Measurements from ENCODE around the gene CCSAP. TPM values are rescaled to one million over a fixed set of nuclear protein-coding genes. Genes with fewer than 3 reads are reported as not detected.

Gene CCSAP
- total and polyA plus RNA-seq, 2 donors (not counting 1 experiment from before 2014, with no cell fraction given) = 4.4 to 6.9 TPM

DNA sequence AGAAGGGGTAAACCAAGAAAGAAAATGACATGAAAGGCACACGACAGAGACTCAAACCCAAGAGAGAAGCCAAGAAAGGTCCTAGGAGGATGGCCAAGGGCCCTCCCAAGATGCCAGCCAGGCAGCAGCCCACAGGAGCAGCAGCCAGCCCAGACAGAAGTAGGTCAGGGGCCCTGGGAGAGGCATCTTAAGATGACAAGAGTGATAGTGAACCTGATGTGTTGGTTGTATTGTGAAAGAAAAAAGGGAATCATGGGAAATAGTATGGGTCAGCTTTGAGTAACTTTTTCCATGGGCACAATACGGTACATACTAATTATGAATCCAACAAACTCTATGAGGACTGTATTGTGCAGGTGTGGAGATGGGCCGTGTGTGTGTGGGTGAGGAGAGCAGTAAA lies 3.3 kb downstream of the CCSAP start:
- peaks cover 6% of the 10 kb centered on the region for H3K4me1 ChIP-seq (ENCODE audit: control insufficient read depth, extremely low read depth, insufficient read depth, low read length)
- H3K27me3 ChIP-seq (ENCODE audit: control insufficient read depth, insufficient read depth, low read length) = no peaks in the 10 kb centered on the region
- H4K20me1 ChIP-seq (ENCODE audit: control insufficient read depth, extremely low read depth, insufficient read depth, low read length) = no peaks in the 10 kb centered on the region
- peaks cover 16% of the 10 kb centered on the region for H3K79me2 ChIP-seq (ENCODE audit: control insufficient read depth, insufficient read depth, low read length)
- H3K27ac ChIP-seq (ENCODE audit: insufficient read depth, low read length) = no peak overlapping the region
- H3K4me2 ChIP-seq (ENCODE audit: extremely low read depth, insufficient read depth, low read length) = no peak overlapping the region
- no peak overlapping the region for H2AFZ ChIP-seq (ENCODE audit: low read length)
- H3K4me3 ChIP-seq (replicated peaks in 1 of 4; ENCODE audit: control extremely low read depth in 1 of 4, insufficient read depth in 1 of 4, low read depth in 3 of 4, low read length in 4 of 4) = no peak overlapping the region
- H3K36me3 ChIP-seq (ENCODE audit: control insufficient read depth, insufficient read depth, low read length) = no peaks in the 10 kb centered on the region
- no peak for TF ChIP-seq EZH2 (IDR thresholded peaks at IDR 0.05; ENCODE audit: low read length, missing control alignments)
- TF ChIP-seq, protein P1, sequence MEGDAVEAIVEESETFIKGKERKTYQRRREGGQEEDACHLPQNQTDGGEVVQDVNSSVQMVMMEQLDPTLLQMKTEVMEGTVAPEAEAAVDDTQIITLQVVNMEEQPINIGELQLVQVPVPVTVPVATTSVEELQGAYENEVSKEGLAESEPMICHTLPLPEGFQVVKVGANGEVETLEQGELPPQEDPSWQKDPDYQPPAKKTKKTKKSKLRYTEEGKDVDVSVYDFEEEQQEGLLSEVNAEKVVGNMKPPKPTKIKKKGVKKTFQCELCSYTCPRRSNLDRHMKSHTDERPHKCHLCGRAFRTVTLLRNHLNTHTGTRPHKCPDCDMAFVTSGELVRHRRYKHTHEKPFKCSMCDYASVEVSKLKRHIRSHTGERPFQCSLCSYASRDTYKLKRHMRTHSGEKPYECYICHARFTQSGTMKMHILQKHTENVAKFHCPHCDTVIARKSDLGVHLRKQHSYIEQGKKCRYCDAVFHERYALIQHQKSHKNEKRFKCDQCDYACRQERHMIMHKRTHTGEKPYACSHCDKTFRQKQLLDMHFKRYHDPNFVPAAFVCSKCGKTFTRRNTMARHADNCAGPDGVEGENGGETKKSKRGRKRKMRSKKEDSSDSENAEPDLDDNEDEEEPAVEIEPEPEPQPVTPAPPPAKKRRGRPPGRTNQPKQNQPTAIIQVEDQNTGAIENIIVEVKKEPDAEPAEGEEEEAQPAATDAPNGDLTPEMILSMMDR (conservative IDR thresholded peaks at IDR 0.05 in 1 of 2, IDR thresholded peaks at IDR 0.05 in 1 of 2; ENCODE audit: low read depth in 1 of 2, low read length in 2 of 2) = no peak
- DNase-seq (ENCODE audit: low read depth in 2 of 2) = no peak
- no peak overlapping the region for H3K9ac ChIP-seq (ENCODE audit: insufficient read depth, low read length)
- no peaks in the 10 kb centered on the region for H3K9me3 ChIP-seq (ENCODE audit: control insufficient read depth, insufficient read depth, low read depth, low read length)

DNA sequence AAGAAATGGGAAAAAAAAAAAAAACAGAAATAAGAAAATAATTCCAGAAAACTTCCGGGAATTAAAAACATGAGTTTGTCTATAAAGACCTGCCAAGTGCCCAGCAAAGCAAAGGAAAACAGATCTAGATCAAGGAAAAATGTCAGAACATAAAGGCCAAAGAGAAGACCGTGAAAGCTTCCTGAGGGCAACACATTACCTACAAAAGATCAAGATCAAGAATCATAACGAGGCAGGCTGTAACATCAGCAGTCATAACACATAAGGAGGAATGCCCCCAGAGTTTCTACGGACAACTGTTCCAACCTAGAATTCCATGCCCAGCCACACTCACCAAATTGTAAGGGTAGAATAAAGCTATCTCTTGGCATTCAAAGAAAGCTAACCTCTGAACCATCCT lies 3.8 kb downstream of the CCSAP start:
- H3K36me3 ChIP-seq (ENCODE audit: control insufficient read depth, insufficient read depth, low read length) = no peaks in the 10 kb centered on the region
- no peak overlapping the region for H3K4me3 ChIP-seq (replicated peaks in 1 of 4; ENCODE audit: control extremely low read depth in 1 of 4, insufficient read depth in 1 of 4, low read depth in 3 of 4, low read length in 4 of 4)
- H3K9me3 ChIP-seq (ENCODE audit: control insufficient read depth, insufficient read depth, low read depth, low read length) = no peaks in the 10 kb centered on the region
- no peak overlapping the region for H2AFZ ChIP-seq (ENCODE audit: low read length)
- DNase-seq (ENCODE audit: low read depth in 2 of 2) = no peak
- H3K27ac ChIP-seq (ENCODE audit: insufficient read depth, low read length) = no peak overlapping the region
- peaks cover 6% of the 10 kb centered on the region for H3K4me1 ChIP-seq (ENCODE audit: control insufficient read depth, extremely low read depth, insufficient read depth, low read length)
- no peaks in the 10 kb centered on the region for H4K20me1 ChIP-seq (ENCODE audit: control insufficient read depth, extremely low read depth, insufficient read depth, low read length)
- H3K4me2 ChIP-seq (ENCODE audit: extremely low read depth, insufficient read depth, low read length) = no peak overlapping the region
- TF ChIP-seq, protein P1 (conservative IDR thresholded peaks at IDR 0.05 in 1 of 2, IDR thresholded peaks at IDR 0.05 in 1 of 2; ENCODE audit: low read depth in 1 of 2, low read length in 2 of 2) = no peak
- TF ChIP-seq EZH2 (IDR thresholded peaks at IDR 0.05; ENCODE audit: low read length, missing control alignments) = no peak
- no peaks in the 10 kb centered on the region for H3K27me3 ChIP-seq (ENCODE audit: control insufficient read depth, insufficient read depth, low read length)
- peaks cover 16% of the 10 kb centered on the region for H3K79me2 ChIP-seq (ENCODE audit: control insufficient read depth, insufficient read depth, low read length)
- H3K9ac ChIP-seq (ENCODE audit: insufficient read depth, low read length) = no peak overlapping the region

DNA sequence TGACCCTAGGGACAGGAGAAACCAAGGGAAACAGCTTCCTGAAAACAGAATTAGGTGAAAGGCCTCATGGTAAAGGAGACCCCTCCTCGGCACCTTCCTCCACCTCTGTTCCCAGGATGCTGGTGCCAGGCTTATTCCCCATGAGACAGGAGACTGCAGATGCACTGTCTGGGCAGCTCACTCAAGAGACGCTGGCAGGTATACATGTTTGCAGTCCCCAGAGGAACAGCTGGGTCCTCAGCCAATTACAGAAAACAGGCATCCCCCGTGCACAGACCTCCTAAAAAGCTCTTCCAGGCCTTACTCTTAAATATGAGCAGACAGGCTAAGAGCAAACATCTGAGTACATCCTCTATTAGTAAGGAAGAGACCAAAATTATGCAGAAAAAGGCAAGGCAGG lies 6.5 kb downstream of the CCSAP start:
- no peak for DNase-seq (ENCODE audit: low read depth in 2 of 2)
- peaks cover 13% of the 10 kb centered on the region for H3K79me2 ChIP-seq (ENCODE audit: control insufficient read depth, insufficient read depth, low read length)
- H3K27ac ChIP-seq (ENCODE audit: insufficient read depth, low read length) = no peak overlapping the region
- no peaks in the 10 kb centered on the region for H3K9me3 ChIP-seq (ENCODE audit: control insufficient read depth, insufficient read depth, low read depth, low read length)
- no peak overlapping the region for H2AFZ ChIP-seq (ENCODE audit: low read length)
- no peak overlapping the region for H3K4me3 ChIP-seq (replicated peaks in 1 of 4; ENCODE audit: control extremely low read depth in 1 of 4, insufficient read depth in 1 of 4, low read depth in 3 of 4, low read length in 4 of 4)
- TF ChIP-seq, protein P1 (conservative IDR thresholded peaks at IDR 0.05 in 1 of 2, IDR thresholded peaks at IDR 0.05 in 1 of 2; ENCODE audit: low read depth in 1 of 2, low read length in 2 of 2) = no peak
- no peak for TF ChIP-seq EZH2 (IDR thresholded peaks at IDR 0.05; ENCODE audit: low read length, missing control alignments)
- H4K20me1 ChIP-seq (ENCODE audit: control insufficient read depth, extremely low read depth, insufficient read depth, low read length) = no peaks in the 10 kb centered on the region
- peaks cover 3% of the 10 kb centered on the region for H3K4me1 ChIP-seq (ENCODE audit: control insufficient read depth, extremely low read depth, insufficient read depth, low read length)
- H3K9ac ChIP-seq (ENCODE audit: insufficient read depth, low read length) = no peak overlapping the region
- no peak overlapping the region for H3K4me2 ChIP-seq (ENCODE audit: extremely low read depth, insufficient read depth, low read length)
- H3K36me3 ChIP-seq (ENCODE audit: control insufficient read depth, insufficient read depth, low read length) = no peaks in the 10 kb centered on the region
- H3K27me3 ChIP-seq (ENCODE audit: control insufficient read depth, insufficient read depth, low read length) = no peaks in the 10 kb centered on the region

Measured in fibroblast of lung (primary cell).